SJCRH30 (cell line): Measurements from ENCODE around the gene TMEM108. TPM values are rescaled to one million over a fixed set of nuclear protein-coding genes. Genes with fewer than 3 reads are reported as not detected.

Source experiments
- DNase-seq, 2 experiments: peaks; one replicate each; pipeline ENCODE4 v3.0.0-alpha.2; 2015 to 2020
- H3K27ac ChIP-seq: fragments of 250-450 bp; sonication (Bioruptor Pico); 2 replicates; pipeline ENCODE4 v1.5.1; 2020; ENCODE audit warnings: mild to moderate bottlenecking, moderate library complexity
- H3K27me3 ChIP-seq: fragments of 250-450 bp; sonication (Bioruptor Pico); 2 replicates; pipeline ENCODE4 v1.5.1; 2020; ENCODE audit warnings: mild to moderate bottlenecking, moderate library complexity
- H3K36me3 ChIP-seq: fragments of 250-450 bp; sonication (Bioruptor Pico); 2 replicates; pipeline ENCODE4 v1.5.1; 2020; ENCODE audit warnings: mild to moderate bottlenecking, moderate library complexity
- H3K4me1 ChIP-seq: fragments of 250-450 bp; sonication (Bioruptor Pico); 2 replicates; pipeline ENCODE4 v1.5.1; 2020; ENCODE audit warnings: mild to moderate bottlenecking, moderate library complexity
- H3K4me3 ChIP-seq: fragments of 250-450 bp; sonication (Bioruptor Pico); 2 replicates; pipeline ENCODE4 v1.5.1; 2020; ENCODE audit warnings: mild to moderate bottlenecking, moderate library complexity
- H3K9me3 ChIP-seq: fragments of 250-450 bp; sonication (Bioruptor Pico); replicated peaks from 2 replicates; pipeline ENCODE4 v1.5.1; 2020; ENCODE audit warnings: mild to moderate bottlenecking, moderate library complexity
- total RNA-seq: library from RNA; depleted of rRNA; stranded (reverse); fragments of >200 nt; shearing (Covaris generic); gene quantifications from 2 replicates; pipeline ENCODE4 v1.2.3, GENCODE V29; 2014

The TMEM108 gene
- total RNA-seq, 1 experiment from 2014 or later, result 14.1 TPM

- Histone ChIP-seq H3K4me3 (no peak overlapping the region), H3K4me1 (peaks cover 44% of the 10 kb centered on the region), H3K9me3 (no peaks in the 10 kb centered on the region), H3K27ac (no peak overlapping the region), H3K27me3 (no peaks in the 10 kb centered on the region), H3K36me3 (no peaks in the 10 kb centered on the region)
- peak; percentile 22 to 39 for DNase-seq
Observed at GRCh38 chr3:133292296-133292695, 254.1 kb downstream of the TMEM108 start.

GRCh38 chr3:133293397-133294110 is 255.4 kb downstream of the TMEM108 start:
- peak in 1 of 2 experiments; percentile 14 for DNase-seq
- no peaks in the 10 kb centered on the region for H3K36me3 ChIP-seq
- no peaks in the 10 kb centered on the region for H3K27me3 ChIP-seq
- H3K27ac ChIP-seq, result peak overlapping the region; percentile 20; the same call in 1 of the 2 replicates
- H3K9me3 ChIP-seq, result no peaks in the 10 kb centered on the region
- no peak overlapping the region for H3K4me3 ChIP-seq
- peaks cover 44% of the 10 kb centered on the region for H3K4me1 ChIP-seq

GRCh38 chr3:133294253-133294652 is 256.1 kb downstream of the TMEM108 start:
- Histone ChIP-seq H3K36me3 (no peaks in the 10 kb centered on the region), H3K4me1 (peaks cover 44% of the 10 kb centered on the region), H3K4me3 (no peak overlapping the region), H3K27me3 (no peaks in the 10 kb centered on the region), H3K9me3 (no peaks in the 10 kb centered on the region), H3K27ac (peak overlapping the region; percentile 20; the same call in 1 of the 2 replicates)
- no peak for DNase-seq

GRCh38 chr3:133295199-133295901 is 257.2 kb downstream of the TMEM108 start:
- H3K36me3 ChIP-seq, result no peaks in the 10 kb centered on the region
- H3K27ac ChIP-seq, result no peak overlapping the region
- peaks cover 44% of the 10 kb centered on the region for H3K4me1 ChIP-seq
- H3K9me3 ChIP-seq, result no peaks in the 10 kb centered on the region
- H3K4me3 ChIP-seq, result no peak overlapping the region
- DNase-seq, result peak; percentile 15 to 50
- H3K27me3 ChIP-seq, result no peaks in the 10 kb centered on the region

- H3K4me1 ChIP-seq, result peaks cover 44% of the 10 kb centered on the region
- H3K4me3 ChIP-seq, result no peak overlapping the region
- DNase-seq, result no peak
- H3K9me3 ChIP-seq, result no peaks in the 10 kb centered on the region
- H3K27me3 ChIP-seq, result no peaks in the 10 kb centered on the region
- no peak overlapping the region for H3K27ac ChIP-seq
- H3K36me3 ChIP-seq, result no peaks in the 10 kb centered on the region
Observed at GRCh38 chr3:133295944-133296917, 258.0 kb downstream of the TMEM108 start.

GRCh38 chr3:133296981-133297380 is 258.8 kb downstream of the TMEM108 start:
- DNase-seq, result no peak
- Histone ChIP-seq H3K4me1 (peaks cover 47% of the 10 kb centered on the region), H3K27ac (no peak overlapping the region), H3K36me3 (no peaks in the 10 kb centered on the region), H3K4me3 (no peak overlapping the region), H3K9me3 (no peaks in the 10 kb centered on the region), H3K27me3 (no peaks in the 10 kb centered on the region)

GRCh38 chr3:133300102-133300501 is 261.9 kb downstream of the TMEM108 start:
- DNase-seq, result no peak
- Histone ChIP-seq H3K27ac (no peak overlapping the region), H3K9me3 (no peaks in the 10 kb centered on the region), H3K4me1 (peaks cover 17% of the 10 kb centered on the region), H3K27me3 (no peaks in the 10 kb centered on the region), H3K4me3 (no peak overlapping the region), H3K36me3 (no peaks in the 10 kb centered on the region)

- Histone ChIP-seq H3K4me3 (no peak overlapping the region), H3K27ac (peak overlapping the region; percentile 36; the same call in 1 of the 2 replicates), H3K9me3 (no peaks in the 10 kb centered on the region), H3K36me3 (no peaks in the 10 kb centered on the region), H3K4me1 (peaks cover 7% of the 10 kb centered on the region; the same call in 1 of the 2 replicates), H3K27me3 (no peaks in the 10 kb centered on the region)
- DNase-seq, result no peak
Observed at GRCh38 chr3:133301194-133301593, 263.0 kb downstream of the TMEM108 start.

- no peaks in the 10 kb centered on the region for H3K27me3 ChIP-seq
- no peak for DNase-seq
- peaks cover 7% of the 10 kb centered on the region; the same call in 1 of the 2 replicates for H3K4me1 ChIP-seq
- no peak overlapping the region for H3K4me3 ChIP-seq
- H3K9me3 ChIP-seq, result no peaks in the 10 kb centered on the region
- peak overlapping the region; percentile 36; the same call in 1 of the 2 replicates for H3K27ac ChIP-seq
- no peaks in the 10 kb centered on the region for H3K36me3 ChIP-seq
Observed at GRCh38 chr3:133301731-133302130, 263.5 kb downstream of the TMEM108 start.

- peaks cover 7% of the 10 kb centered on the region; the same call in 1 of the 2 replicates for H3K4me1 ChIP-seq
- DNase-seq, result no peak
- no peak overlapping the region for H3K4me3 ChIP-seq
- no peaks in the 10 kb centered on the region for H3K27me3 ChIP-seq
- no peaks in the 10 kb centered on the region for H3K9me3 ChIP-seq
- H3K27ac ChIP-seq, result no peak overlapping the region
- H3K36me3 ChIP-seq, result no peaks in the 10 kb centered on the region
Observed at GRCh38 chr3:133303430-133303829, 265.2 kb downstream of the TMEM108 start.

- no peaks in the 10 kb centered on the region for H3K4me1 ChIP-seq
- no peak overlapping the region for H3K4me3 ChIP-seq
- no peaks in the 10 kb centered on the region for H3K36me3 ChIP-seq
- H3K27ac ChIP-seq, result no peak overlapping the region
- H3K9me3 ChIP-seq, result no peaks in the 10 kb centered on the region
- DNase-seq, result no peak
- H3K27me3 ChIP-seq, result no peaks in the 10 kb centered on the region
Observed at GRCh38 chr3:133317866-133318265, 279.7 kb downstream of the TMEM108 start.

GRCh38 chr3:133328373-133328772 is 290.2 kb downstream of the TMEM108 start:
- no peaks in the 10 kb centered on the region for H3K9me3 ChIP-seq
- peaks cover 4% of the 10 kb centered on the region for H3K4me1 ChIP-seq
- H3K4me3 ChIP-seq, result no peak overlapping the region
- H3K27ac ChIP-seq, result no peak overlapping the region
- H3K36me3 ChIP-seq, result no peaks in the 10 kb centered on the region
- H3K27me3 ChIP-seq, result no peaks in the 10 kb centered on the region
- no peak for DNase-seq

GRCh38 chr3:133329626-133330025 is 291.4 kb downstream of the TMEM108 start:
- no peak overlapping the region for H3K27ac ChIP-seq
- H3K4me3 ChIP-seq, result no peak overlapping the region
- peak in 1 of 2 experiments; percentile 6 for DNase-seq
- no peaks in the 10 kb centered on the region for H3K27me3 ChIP-seq
- H3K36me3 ChIP-seq, result no peaks in the 10 kb centered on the region
- no peaks in the 10 kb centered on the region for H3K9me3 ChIP-seq
- peaks cover 4% of the 10 kb centered on the region for H3K4me1 ChIP-seq

- Histone ChIP-seq H3K36me3 (no peaks in the 10 kb centered on the region), H3K27me3 (no peaks in the 10 kb centered on the region), H3K4me3 (no peak overlapping the region), H3K27ac (no peak overlapping the region), H3K4me1 (peaks cover 4% of the 10 kb centered on the region), H3K9me3 (no peaks in the 10 kb centered on the region)
- DNase-seq, result peak; percentile 50 to 62
Observed at GRCh38 chr3:133330065-133330464, 291.9 kb downstream of the TMEM108 start.
